Measurements from ENCODE around the gene KDM4C.

KDM4C gene

GRCh38 chr9:6811436-6811835 is 53.7 kb downstream of the KDM4C start:
- no peak for FAIRE-seq

DNA sequence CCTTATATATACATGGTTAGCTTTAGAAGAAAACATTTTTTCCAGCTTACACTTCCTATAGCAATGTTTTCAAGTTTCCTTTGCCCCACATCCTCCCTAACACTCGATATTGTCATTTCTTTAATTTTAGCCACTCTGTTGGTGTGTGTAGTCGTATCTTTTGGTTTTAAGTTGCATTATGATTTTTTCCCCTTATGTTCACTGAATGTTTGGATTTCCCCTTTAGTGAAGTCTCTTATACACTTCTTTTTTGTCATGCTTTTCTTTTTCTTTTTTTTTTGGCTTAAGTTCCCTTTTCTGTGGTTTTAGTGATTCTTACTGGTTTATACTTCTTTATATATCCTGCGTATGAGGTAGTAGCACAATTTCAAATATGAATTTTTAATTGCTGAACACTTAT is 58.8 kb downstream of the KDM4C start:
- FAIRE-seq: no peak

GRCh38 chr9:6818292-6818922 is 60.6 kb downstream of the KDM4C start:
- FAIRE-seq: no peak

- no peak for FAIRE-seq
Measured at GRCh38 chr9:6819112-6819511, 61.3 kb downstream of the KDM4C start.

DNA sequence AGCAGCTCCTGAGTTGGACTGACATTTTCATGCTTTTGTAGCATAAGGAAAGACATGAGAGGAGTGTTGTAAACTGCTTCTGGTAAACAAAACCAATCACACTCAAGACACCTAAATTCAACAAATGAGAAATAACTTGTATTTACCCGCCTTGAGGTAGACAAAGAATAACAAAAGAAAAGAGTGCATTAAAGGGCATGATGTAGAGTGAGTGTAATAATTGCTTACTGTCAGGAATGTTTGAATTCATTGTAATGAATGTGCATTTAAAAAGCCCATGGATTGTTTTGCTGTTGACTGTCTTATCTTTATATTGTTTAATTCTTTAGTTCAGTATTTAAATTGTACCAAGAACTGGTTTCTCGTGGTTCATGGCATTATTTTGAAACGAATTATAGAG is 61.8 kb downstream of the KDM4C start:
- no peak for FAIRE-seq

GRCh38 chr9:6822696-6823095 is 64.9 kb downstream of the KDM4C start:
- no peak for FAIRE-seq

GRCh38 chr9:6827439-6828145 is 69.8 kb downstream of the KDM4C start:
- FAIRE-seq: peak; percentile 90

GRCh38 chr9:6829027-6829426 is 71.3 kb downstream of the KDM4C start:
- FAIRE-seq: no peak

DNA sequence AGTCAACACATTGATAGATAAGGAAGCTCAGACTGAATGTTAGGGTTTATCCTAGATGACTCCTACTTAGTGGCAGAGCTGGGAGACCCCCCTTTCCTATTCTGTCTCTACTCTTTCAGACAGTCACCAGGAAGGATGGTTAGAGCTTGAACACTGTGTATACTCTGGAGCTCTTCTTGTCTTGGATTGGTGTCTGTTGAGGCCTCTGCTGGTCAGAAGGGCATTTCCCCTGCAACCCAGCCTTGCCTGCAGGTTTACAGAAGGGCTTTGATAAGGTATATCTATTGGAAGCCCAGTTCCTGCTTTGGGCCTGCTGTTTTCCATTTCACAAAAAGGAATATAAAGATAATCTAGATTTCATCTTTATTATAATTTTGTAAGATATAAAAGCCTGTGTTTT is 71.8 kb downstream of the KDM4C start:
- no peak for FAIRE-seq

- FAIRE-seq: no peak
Measured at GRCh38 chr9:6833518-6834192, 75.9 kb downstream of the KDM4C start.

- no peak for FAIRE-seq
Measured at GRCh38 chr9:6834306-6834705, 76.5 kb downstream of the KDM4C start.

DNA sequence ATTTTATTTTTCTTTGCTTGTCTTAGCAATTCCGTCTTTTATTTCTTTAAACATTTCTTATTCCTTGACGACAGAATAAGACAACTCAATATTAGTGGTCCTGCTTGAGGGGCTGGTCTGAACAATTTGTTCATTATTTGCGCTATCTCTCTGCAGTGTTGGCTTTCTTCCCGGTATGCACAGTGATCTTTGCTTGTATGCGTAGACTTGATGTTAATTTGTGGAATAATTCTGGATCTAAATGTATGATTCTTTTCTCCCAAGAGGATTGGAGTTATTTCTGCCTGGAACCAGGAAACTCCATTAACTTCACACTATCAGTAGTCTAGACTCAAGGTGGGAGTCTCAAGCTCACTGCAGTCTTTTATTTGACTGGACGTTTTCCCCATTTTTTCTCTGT is 80.4 kb downstream of the KDM4C start:
- no peak for FAIRE-seq

GRCh38 chr9:6842584-6842947 is 84.8 kb downstream of the KDM4C start:
- FAIRE-seq: no peak

- no peak for FAIRE-seq
Measured at GRCh38 chr9:6843742-6844141, 86.0 kb downstream of the KDM4C start.

DNA sequence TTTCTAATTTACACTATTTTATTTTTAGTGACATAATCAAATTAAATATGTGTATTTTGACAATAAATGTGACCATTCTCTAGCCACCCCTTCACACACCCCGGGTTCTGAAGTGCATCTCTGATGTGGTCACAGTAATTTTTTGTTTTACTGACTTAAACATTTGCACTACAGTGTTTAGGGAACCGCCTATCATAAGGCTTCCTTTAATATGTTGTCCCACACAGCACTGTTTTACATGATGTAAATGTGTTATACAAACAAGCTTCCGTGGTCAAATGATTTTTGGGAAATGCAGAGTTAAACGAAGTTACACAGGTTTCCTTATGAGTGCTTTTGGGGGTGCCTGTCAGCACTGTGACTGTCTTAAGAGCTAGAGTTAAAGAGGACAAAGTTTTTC is 86.5 kb downstream of the KDM4C start:
- no peak for FAIRE-seq

GRCh38 chr9:6845128-6845826 is 87.5 kb downstream of the KDM4C start:
- FAIRE-seq: no peak

DNA sequence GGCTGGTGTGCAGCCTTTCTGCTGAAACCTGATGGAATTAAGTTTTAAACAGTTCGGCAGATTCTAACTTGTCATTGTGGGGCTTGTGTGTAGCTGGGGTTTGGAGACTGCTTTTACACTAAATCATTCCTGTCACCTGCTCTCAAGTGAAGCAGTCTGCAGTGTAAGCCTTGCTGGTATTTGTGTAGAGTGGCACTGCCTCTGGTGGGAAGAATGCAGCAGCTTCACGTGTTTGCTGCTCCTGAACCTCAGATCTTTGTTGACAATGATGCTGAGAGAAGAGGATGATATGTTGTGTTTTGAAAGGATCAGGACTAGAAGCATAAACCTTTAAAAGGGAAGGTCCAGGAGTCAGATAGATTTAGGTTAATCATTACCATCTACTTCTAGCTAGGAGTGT is 88.1 kb downstream of the KDM4C start:
- no peak for FAIRE-seq

- FAIRE-seq: no peak
Measured at GRCh38 chr9:6852243-6852963, 94.6 kb downstream of the KDM4C start.

GRCh38 chr9:6855860-6856259 is 98.1 kb downstream of the KDM4C start:
- no peak for FAIRE-seq

- no peak for FAIRE-seq
Measured at GRCh38 chr9:6864102-6864501, 106.3 kb downstream of the KDM4C start.

DNA sequence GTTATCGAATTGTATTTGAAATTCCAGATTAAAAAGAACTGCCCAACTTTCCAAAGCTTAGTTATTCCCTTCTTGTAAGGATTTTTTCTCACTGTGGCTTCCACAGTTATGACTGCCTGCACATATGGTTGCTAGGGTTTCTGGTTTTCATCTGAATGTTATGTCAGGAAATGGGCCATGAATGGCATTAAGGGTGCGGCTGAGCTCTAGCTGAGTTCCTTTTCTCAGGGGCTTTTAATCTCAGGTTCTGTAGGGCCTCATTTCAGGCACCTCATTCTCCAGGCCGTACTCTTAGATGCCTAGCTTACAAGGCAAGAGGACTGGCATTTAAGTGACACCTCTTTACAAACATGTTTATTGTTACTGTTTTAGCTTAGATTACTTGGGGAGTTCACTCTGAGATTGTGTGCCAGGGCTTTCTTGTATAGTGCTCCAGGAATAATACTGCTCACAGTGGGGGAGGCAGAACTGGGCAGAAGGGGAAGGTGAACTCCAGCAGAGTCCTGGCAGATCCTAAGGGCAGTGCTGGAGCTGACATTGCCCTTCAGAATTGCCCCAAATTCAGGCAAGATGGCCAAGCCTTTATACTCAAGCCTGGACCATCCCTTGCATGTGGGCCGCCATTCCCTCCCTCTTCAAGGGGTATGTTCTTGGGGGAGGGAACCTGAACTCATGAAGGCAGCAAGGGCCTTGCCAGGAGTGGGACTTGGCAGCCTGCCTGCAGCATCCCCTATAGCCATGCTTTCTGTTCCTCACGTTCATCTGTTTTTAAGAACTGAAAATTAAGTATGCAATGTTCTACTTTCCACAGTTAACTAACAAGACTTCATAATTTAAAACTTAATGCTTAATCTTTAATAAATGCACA is 111.5 kb downstream of the KDM4C start:
- FAIRE-seq: no peak

GRCh38 chr9:6870149-6870548 is 112.4 kb downstream of the KDM4C start:
- FAIRE-seq: no peak

Data from A204.1 (cell line).